PC-9 (cell line): Measurements from ENCODE around the gene ALKBH7. TPM values are rescaled to one million over a fixed set of nuclear protein-coding genes. Genes with fewer than 3 reads are reported as not detected.

Source experiments
- BruUV-seq: library from RNA; stranded (reverse); fragments of 400-500 nt; replicated peaks from 2 replicates; lab custom pipeline; 2021; lab: Mats Ljungman, UMichigan
- CTCF ChIA-PET: fragments of 300-600 bp; sonication (Branson Sonifier 250); formaldehyde crosslinking; loops from one replicate; lab custom pipeline; 2022; ENCODE audit warnings: antibody characterized with exemption; lab: Charles Lee
- POLR2A ChIA-PET: fragments of 300-600 bp; sonication (Branson Sonifier 250); formaldehyde crosslinking; loops from one replicate; lab custom pipeline; 2022; ENCODE audit warnings: antibody characterized with exemption; ENCODE audit not compliant: unreplicated experiment; lab: Charles Lee
- DNase-seq, 2 experiments: peaks; one replicate each; pipeline versions ENCODE4 v3.0.0 to v3.0.0-alpha.2; 2015 to 2022; ENCODE audit warnings: mixed read lengths in 1 of 2
- H2AFZ ChIP-seq: fragments of 200-600 bp; sonication (generic); 2 replicates; pipeline ENCODE4 v1.8.1; 2017; ENCODE audit warnings: antibody characterized with exemption
- H3F3A ChIP-seq: fragments of 200-600 bp; sonication (generic); 2 replicates; pipeline ENCODE4 v1.8.1; 2017; ENCODE audit warnings: antibody characterized with exemption, mild to moderate bottlenecking, low read depth; ENCODE audit not compliant: insufficient read depth
- H3K27ac ChIP-seq: fragments of 200-600 bp; sonication (generic); 2 replicates; pipeline ENCODE4 v1.6.1; 2016; ENCODE audit warnings: mixed run types
- H3K27me3 ChIP-seq: fragments of 200-600 bp; sonication (generic); 2 replicates; pipeline ENCODE4 v1.6.1; 2016; ENCODE audit warnings: low read depth, mixed run types; ENCODE audit not compliant: insufficient read depth
- H3K36me3 ChIP-seq: fragments of 200-600 bp; sonication (generic); 2 replicates; pipeline ENCODE4 v1.6.1; 2016; ENCODE audit warnings: low read depth, mixed run types
- H3K4me1 ChIP-seq: fragments of 200-600 bp; sonication (generic); replicated peaks from 2 replicates; pipeline ENCODE4 v1.6.1; 2016; ENCODE audit warnings: mixed run types; ENCODE audit not compliant: insufficient read depth
- H3K4me2 ChIP-seq: fragments of 200-600 bp; sonication (generic); 2 replicates; pipeline ENCODE4 v1.6.1; 2017; ENCODE audit warnings: mixed run types
- H3K4me3 ChIP-seq: fragments of 200-600 bp; sonication (generic); 2 replicates; pipeline ENCODE4 v1.6.1; 2016; ENCODE audit warnings: mixed run types
- H3K79me2 ChIP-seq: fragments of 200-600 bp; sonication (generic); 2 replicates; pipeline ENCODE4 v1.6.1; 2017; ENCODE audit warnings: low read depth, mixed run types
- H3K9me2 ChIP-seq: fragments of 200-600 bp; sonication (generic); 2 replicates; pipeline ENCODE4 v1.8.1; 2017; ENCODE audit warnings: mild to moderate bottlenecking; ENCODE audit not compliant: insufficient read depth
- H3K9me3 ChIP-seq: fragments of 200-600 bp; sonication (generic); 2 replicates; pipeline ENCODE4 v1.8.1; 2016; ENCODE audit warnings: low read depth; ENCODE audit not compliant: insufficient read depth
- H4K20me1 ChIP-seq: fragments of 200-600 bp; sonication (generic); 2 replicates; pipeline ENCODE4 v1.8.1; 2017; ENCODE audit not compliant: insufficient read depth
- EZH2 ChIP-seq: fragments of 200-600 bp; sonication (generic); IDR thresholded peaks from 2 replicates; pipeline ENCODE4 v1.8.0; 2017; ENCODE audit warnings: antibody characterized with exemption, low read depth
- intact Hi-C: fragments of 100-400 bp; cut with micrococcal nuclease; formaldehyde crosslinking; loops from one replicate; pipeline ENCODE4 v1.10.0; 2022; ENCODE audit not compliant: unreplicated experiment
- total RNA-seq: library from RNA; stranded (reverse); gene quantifications from 2 replicates; pipeline ENCODE4 v1.2.3, GENCODE V29; 2021
- TF ChIP-seq, protein P1 (sequence below): fragments of 200-600 bp; sonication (generic); conservative IDR thresholded peaks from 2 replicates; pipeline ENCODE4 v1.6.1; 2017; ENCODE audit warnings: mixed run types, antibody characterized with exemption, mild to moderate bottlenecking, moderate library complexity

ALKBH7 gene
- total RNA-seq, 1 experiment from 2014 or later, result 53.6 TPM

DNA sequence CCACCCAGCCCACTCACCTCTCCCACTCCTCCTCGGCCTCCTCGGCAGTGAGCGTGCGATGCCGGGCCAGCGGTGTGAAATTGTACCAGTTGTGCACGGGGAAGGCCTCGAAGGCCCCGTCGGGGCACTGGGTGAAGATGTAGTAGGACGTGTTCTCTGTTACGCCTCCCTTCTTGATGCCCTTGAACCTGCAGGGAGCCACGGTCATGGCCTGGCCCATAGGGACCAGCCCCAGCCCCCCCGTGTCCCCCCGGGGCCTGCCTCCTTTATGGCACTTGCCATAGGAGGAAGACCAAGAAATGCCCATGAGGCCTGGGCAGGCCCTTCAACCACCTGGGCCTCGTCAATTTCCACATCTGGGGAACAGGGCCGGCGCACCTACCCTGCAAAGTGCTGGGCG, 14.8 kb downstream of the ALKBH7 start:
- Histone ChIP-seq H4K20me1 (no peaks in the 10 kb centered on the region), H3K4me1 (peaks cover 5% of the 10 kb centered on the region), H3K4me3 (no peak overlapping the region), H3F3A (no peaks in the 10 kb centered on the region), H3K9me2 (no peaks in the 10 kb centered on the region), H2AFZ (no peak overlapping the region), H3K79me2 (peaks cover 9% of the 10 kb centered on the region), H3K4me2 (no peak overlapping the region), H3K27me3 (no peaks in the 10 kb centered on the region), H3K9me3 (no peaks in the 10 kb centered on the region), H3K27ac (no peak overlapping the region), H3K36me3 (no peaks in the 10 kb centered on the region)
- ChIA-PET POLR2A (no interaction called here), CTCF (no interaction called here)
- BruUV-seq, result no TSS peak
- intact Hi-C loops, result no loop called here
- TF ChIP-seq, protein P1, sequence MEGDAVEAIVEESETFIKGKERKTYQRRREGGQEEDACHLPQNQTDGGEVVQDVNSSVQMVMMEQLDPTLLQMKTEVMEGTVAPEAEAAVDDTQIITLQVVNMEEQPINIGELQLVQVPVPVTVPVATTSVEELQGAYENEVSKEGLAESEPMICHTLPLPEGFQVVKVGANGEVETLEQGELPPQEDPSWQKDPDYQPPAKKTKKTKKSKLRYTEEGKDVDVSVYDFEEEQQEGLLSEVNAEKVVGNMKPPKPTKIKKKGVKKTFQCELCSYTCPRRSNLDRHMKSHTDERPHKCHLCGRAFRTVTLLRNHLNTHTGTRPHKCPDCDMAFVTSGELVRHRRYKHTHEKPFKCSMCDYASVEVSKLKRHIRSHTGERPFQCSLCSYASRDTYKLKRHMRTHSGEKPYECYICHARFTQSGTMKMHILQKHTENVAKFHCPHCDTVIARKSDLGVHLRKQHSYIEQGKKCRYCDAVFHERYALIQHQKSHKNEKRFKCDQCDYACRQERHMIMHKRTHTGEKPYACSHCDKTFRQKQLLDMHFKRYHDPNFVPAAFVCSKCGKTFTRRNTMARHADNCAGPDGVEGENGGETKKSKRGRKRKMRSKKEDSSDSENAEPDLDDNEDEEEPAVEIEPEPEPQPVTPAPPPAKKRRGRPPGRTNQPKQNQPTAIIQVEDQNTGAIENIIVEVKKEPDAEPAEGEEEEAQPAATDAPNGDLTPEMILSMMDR, result no peak
- TF ChIP-seq EZH2, result no peak
- DNase-seq, result no peak

DNA sequence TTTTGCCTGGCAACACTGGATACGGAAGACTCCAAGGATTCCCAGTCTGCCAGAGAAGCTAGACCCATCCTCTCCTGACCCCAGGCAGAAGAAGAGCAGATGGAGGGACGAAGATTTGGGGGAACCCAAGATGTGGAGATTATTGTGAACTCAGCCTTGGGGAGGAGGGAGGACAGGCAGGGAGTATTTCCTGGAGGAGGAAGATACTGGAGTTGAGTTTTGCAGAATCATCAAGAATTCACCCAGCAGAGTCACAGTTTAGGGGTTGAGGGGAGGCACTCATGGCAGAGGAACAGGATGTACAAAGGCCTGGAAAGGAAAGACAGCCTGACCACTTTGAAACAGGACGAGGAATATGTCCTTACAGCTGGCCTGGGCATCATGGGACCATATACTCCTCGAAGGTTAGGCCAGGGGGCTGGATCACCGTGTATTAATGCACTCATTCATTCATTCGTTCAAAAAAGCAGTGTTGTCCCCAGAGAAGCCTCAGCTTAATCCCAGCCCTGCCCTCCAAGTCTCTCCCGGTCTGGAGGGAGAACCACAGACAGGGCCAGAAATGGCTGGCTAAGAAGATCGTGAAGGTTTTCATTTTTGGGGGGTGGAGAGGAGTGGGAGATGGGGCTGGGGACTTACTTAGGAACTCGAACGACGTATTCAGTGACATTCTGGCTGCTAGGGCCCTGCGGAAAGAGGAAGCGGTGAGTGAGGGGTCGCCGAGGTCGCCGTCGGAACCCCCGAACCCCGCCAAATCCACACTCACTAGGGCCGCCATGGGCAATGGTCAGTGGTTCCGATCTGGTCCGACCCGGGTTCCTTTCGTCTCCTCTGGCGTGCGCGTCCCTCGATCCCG, 19.9 kb downstream of the ALKBH7 start:
- H3F3A ChIP-seq, result 0 out of 2 replicates have a peak, but pooled peaks cover 3% of the 10 kb centered on the region
- DNase-seq, result no peak
- peak overlapping the region; percentile 99 for H2AFZ ChIP-seq
- H3K4me2 ChIP-seq, result peak overlapping the region; percentile 87
- no peaks in the 10 kb centered on the region for H3K9me3 ChIP-seq
- TSS peak; percentile 60 for BruUV-seq
- H3K79me2 ChIP-seq, result peaks cover 15% of the 10 kb centered on the region
- ChIA-PET POLR2A (interaction anchor here (0.6 kb wide), 1 partner anchor 489 kb away, joined by 3 read pairs; the partner anchor contains the start of gene NDUFA11), CTCF (no interaction called here)
- H3K27me3 ChIP-seq, result no peaks in the 10 kb centered on the region
- peak overlapping the region; percentile 94 for H3K4me3 ChIP-seq
- intact Hi-C loops, result loop anchor here (1.0 kb wide), 2 partner anchors 19 to 33 kb away; no protein-coding TSS in a partner anchor
- peaks cover 5% of the 10 kb centered on the region for H3K4me1 ChIP-seq
- H3K27ac ChIP-seq, result peak overlapping the region; percentile 65
- TF ChIP-seq, protein P1, result no peak; the same call in 1 of the 2 replicates
- TF ChIP-seq EZH2, result no peak
- H3K9me2 ChIP-seq, result no peaks in the 10 kb centered on the region
- no peaks in the 10 kb centered on the region for H4K20me1 ChIP-seq
- H3K36me3 ChIP-seq, result no peaks in the 10 kb centered on the region

DNA sequence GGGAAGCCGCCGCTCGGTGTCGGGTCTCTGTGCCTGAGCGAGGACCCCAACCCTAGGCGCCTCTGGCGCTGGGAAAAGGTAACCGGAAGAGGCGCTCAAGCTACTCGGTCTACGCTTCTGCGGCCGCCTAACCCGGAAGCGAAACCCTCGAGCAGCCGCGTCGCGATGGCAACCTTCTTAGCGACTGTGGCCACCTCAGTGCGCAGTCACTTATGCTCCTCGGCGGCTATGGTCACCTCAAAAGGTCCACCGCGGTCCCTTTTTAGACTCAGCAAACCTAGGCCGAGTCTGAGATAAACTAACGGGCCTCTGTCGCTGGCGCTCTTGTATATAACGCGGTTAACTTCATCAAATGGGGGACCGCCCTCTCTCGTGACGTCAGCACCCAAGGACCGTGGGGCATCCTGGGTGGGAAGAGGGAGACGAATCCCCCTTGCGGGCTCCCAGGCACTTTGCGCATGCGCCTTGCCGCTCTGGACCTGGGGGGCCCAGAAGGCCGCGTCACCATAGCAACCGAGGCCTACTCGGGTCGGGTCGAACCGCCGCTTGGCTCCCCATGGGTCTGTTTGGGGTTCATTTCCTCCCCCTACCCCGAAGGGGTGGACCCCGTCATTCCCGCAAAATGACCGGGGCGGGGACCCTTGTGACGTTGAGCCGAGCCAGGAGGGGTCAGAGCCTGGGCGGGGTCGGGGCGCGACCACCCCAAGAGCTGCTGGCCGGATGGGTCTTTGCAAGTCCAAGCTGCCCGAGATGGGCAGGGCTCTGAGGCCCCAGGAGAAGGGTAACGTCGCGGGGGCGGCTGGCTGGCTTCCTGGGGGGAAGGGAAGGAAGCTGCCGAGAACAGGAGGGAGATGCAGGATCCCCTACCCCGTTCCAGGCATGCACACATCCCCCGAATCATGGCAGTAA, 20.7 kb downstream of the ALKBH7 start, which contains the start of gene GTF2F1:
GTF2F1 (minus strand) TSS at position 91 of the 909 bp plus-strand sequence. CDS start 169 bp downstream, outside the sequence.
- Histone ChIP-seq H3F3A (0 out of 2 replicates have a peak, but pooled peaks cover 3% of the 10 kb centered on the region), H3K27ac (peak within 1 kb of the TSS; percentile 65), H3K27me3 (no peaks in the 10 kb centered on the region), H3K4me1 (peaks cover 5% of the 10 kb centered on the region), H3K79me2 (peaks cover 15% of the 10 kb centered on the region), H3K9me2 (no peaks in the 10 kb centered on the region), H3K4me2 (peak within 1 kb of the TSS; percentile 87), H3K9me3 (no peaks in the 10 kb centered on the region), H2AFZ (peak within 1 kb of the TSS; percentile 99), H3K36me3 (no peaks in the 10 kb centered on the region), H3K4me3 (peak within 1 kb of the TSS; percentile 94), H4K20me1 (no peaks in the 10 kb centered on the region)
- POLR2A ChIA-PET, result interaction anchor here (0.6 kb wide), 2 partner anchors 32 to 490 kb away, joined by 3 to 4 read pairs; partner anchors contain the start of gene NDUFA11
- intact Hi-C loops, result loop anchor here (1.0 kb wide), 2 partner anchors 20 to 32 kb away; no protein-coding TSS in a partner anchor
- peak; percentile 72 to 82 for DNase-seq
- CTCF ChIA-PET, result no interaction called here
- TSS peak; percentile 91 for BruUV-seq
- no peak for TF ChIP-seq EZH2
- TF ChIP-seq, protein P1, result no peak
